EH (cell line): Measurements from ENCODE around the gene NUDT11.
A peak's percentile ranks its signal among the peaks of the same experiment; 100 is the strongest.
"Not testable (repeated sequence)": the region's sequence is repeated elsewhere in the genome, so short reads cannot be mapped to it uniquely, and the experiment has no call there.

ENCODE experiments used
- DNase-seq: peaks from one replicate; pipeline ENCODE4 v3.0.0-alpha.2; 2015; ENCODE audit warnings: low read depth

NUDT11 gene

DNA sequence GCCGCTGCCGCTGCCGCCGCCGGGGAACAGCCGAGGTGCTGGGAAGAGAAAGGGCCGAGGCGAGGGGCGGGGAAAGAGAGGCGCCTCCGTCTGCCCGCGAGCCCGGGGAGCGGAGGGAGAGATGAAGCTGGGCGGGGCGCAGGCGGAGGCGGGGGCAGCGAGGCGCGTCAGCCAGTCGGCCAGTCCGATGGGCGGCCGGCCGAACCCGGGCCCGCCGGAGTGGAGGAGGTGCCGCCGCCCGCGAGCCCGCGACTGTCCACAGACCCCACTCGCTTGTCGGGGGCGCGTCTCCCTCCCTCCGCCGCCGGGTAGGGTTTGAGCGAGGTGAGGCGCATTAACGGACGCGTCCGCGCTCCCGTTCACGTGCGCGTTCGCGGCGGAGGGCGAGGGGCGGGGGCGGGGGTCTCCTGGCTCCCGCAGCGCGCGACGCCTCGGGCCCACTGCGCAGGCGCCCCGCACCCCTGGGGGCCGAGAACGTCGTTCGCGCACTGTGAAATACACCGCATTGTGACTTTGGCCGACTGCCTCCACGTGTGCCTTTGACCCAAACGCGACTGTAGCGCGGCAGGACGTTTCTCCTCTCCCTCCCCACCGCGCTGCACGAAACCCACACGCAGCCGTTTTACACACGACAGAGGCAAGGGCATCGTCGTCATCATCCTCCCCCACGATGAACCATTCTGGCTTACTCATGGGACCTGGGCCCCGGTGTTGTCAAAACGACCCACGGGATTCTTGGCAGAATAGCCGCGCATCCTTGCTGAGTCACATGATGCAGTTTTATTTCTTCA lies at the start of gene NUDT11:
Gene NUDT11, minus strand, starts transcription at position 92 of the 791 bp plus-strand sequence. CDS start 148 bp downstream, outside the sequence.
- DNase-seq: peak; percentile 77

DNA sequence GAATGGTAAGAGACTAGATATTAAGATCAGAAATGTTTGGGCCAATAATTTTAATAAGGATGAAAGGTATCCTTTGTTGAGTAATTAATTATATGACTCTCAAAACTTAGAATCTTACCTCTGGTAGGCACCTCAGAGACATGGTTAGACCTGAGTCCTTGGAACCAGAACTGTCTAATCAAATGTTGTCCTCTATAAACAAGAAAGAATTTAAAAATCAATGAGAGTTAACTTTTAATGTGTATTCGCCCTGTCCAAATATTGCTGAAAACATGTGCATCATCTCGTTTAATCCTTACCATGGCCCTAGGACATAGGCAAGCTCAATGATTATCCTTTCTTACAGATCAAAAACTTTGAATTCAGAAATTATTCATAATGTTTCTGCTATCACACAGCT lies 24.0 kb upstream of the NUDT11 start:
- DNase-seq: no peak

DNA sequence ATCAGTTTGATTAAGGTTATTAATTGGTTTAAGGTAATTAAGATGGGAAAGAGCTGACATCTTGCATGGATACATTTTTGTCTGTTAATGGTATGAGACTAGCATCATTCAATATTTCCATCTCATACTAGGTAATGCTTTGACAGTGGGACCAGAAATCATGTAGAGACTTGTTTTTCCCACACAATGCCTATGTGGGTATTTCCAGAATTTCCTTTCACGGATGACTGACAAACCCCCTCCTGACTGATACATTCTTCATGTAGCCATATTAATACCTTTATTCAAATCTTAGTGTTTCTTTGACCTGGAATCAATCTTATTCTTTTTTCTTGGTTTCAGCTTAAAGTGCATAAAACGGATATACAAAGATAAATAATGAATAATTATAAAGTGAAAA lies 22.7 kb upstream of the NUDT11 start:
- not testable (repeated sequence) for DNase-seq

DNA sequence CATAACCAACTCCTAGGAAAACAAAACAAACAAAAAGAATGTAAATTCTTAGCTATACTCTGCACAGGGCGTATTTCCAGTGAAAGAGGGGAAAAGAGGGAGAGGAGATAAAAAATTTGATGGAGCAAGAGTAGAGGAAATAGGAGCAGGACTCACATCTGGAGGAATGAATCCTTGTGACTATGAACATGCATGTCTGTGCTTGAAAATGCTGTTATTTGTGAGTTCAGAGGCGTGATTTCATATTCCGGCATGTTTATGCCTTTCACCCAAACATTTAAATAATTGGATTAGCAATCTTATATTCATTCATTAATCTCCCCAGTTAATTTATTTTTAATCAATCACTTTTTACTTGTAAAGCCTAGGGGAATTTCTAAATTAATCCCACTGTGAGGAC lies 11.2 kb upstream of the NUDT11 start:
- no peak for DNase-seq

DNA sequence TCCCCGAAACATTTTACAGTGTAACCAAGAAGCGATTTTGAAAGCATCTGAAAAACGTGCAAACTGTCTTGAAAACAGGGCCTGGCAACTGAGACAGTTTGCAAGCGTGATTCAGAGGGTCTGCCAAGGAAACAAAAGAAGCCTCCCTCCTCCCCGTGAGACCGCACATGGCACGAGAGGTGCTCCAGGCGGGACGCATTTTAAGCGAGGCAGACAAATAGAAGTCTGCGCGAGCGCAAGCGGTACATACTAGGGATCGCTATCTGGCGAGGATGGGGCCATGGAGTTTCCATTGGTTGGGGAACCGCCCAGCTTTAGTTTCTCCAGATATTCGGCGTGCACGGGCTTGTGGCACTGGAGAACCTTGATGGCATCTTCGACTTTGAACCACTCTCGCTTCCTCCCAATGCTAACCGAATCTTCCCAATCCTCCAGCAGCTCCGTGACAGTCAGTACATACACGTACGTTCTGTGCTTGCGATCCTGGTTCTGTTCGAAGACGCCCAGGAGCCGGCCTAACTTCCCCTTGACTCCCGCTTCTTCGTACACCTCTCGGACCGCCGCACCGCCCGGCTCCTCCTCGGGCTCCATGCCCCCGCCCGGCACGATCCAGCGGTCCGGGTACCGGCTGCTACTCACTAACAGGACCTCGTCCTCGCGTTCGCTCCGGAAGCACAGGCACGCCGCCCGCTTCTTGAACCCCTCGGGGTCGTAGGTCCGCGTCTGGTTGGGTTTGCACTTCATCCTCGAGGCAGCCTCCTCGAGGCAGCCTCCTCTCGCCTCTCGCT lies 497 bp downstream of the NUDT11 start:
- DNase-seq: peak; percentile 27

DNA sequence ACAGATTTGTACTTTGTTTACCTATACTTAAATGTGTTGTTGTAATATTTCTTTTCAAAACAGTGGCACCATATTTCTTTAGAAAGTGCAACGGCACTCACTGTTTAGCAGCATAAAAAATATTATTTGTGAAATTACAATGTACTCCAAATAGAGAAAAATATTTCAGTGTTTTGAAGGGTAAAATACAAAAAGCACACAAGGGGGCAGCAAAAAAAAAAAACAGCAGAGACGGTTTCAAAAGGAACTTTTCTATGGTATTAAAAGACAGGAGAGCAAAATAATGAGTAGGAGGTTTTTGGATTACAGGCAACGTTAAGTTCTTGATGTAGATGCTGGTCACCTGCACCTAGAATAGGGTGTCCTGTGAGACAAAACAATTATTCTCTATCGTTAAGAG lies 2.0 kb downstream of the NUDT11 start:
- peak; percentile 5 for DNase-seq

DNA sequence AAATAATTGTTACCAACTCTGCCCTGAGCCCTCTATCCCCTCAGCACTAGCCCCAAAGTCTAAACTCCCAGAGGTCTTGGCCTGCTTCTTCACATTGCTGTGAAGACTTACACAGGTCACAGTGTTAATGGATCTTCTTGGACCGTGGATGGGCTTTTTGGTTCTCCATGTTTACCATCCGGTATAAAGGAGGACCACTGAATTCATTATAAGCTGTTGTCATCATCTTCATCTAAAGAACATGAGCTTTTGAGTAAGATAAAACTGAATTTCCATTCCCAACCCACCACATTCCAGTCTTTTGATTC lies 8.5 kb downstream of the NUDT11 start:
- no peak for DNase-seq

DNA sequence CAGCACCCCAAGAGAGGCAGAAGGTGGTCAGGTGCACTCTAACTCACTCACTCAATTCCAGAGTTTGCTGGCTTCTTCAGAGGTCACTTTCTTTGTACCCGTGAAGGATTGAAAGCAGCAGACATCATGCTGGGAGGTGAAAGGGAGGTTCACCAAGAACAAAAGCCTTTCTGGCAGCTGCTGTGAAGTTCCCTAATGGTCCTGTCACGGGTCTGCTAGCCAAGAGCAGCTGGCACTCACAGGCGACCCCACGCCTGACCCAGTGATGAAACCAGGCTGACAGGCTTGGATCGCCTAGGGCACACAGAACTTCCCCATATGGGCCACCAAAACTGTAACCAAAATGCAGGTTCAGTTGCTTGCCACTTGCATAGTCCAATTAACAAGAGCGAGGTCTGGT lies 11.8 kb downstream of the NUDT11 start:
- no peak for DNase-seq

DNA sequence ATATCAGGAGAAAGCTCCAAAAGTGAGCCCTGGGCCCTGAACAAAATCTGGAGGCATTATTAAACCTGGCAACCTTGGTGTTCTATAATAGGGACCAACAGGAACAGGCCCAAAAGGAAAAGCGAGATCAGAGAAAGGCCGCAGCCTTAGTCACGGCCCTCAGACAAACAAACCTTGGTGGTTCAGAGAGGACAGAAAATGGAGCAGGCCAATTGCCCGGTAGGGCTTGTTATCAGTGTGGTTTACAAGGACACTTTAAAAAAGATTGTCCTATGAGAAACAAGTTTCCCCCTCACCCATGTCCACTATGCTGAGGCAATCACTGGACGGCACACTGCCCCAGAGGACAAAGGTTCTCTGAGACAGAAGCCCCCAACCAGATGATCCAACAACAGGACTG lies 14.0 kb downstream of the NUDT11 start:
- DNase-seq: not testable (repeated sequence)

DNA sequence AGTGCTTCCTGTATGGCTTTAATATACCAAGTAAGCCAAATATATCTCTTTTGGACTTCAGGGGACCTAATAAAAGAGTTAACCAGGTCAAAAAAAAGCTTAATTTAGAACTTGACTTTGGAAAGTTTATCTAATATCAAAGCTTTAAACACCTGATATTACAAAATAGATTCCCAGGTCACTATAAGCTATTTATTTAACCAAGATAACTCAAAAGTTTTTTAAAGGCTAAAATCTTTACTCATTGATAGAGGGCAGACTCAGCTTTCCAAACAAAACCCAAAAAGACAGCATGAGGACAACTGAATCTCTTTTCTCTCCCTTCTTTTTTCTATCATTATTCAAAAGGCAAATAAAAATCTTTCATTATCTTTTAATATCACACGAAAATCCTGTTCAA lies 19.5 kb downstream of the NUDT11 start:
- DNase-seq: no peak

DNA sequence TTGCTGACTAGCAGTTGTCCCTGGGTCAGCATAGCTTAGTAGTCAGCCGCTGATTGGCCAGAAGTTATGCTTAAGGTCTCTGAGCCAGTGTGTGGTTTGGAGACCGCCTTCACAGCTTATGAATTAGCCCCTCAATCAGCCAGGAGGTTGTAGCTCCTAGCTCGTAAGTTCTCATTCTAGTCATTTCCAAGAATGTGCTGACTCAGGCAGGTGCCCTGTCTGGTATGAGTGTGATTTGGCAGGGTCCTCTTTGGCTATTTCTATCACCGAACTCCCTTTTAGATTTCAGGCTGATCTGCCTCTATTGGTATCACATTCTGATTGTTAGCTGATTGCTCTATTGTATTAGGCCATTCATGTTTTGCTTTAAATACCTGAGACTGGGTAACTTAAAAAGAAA lies 33.1 kb downstream of the NUDT11 start:
- no peak for DNase-seq

DNA sequence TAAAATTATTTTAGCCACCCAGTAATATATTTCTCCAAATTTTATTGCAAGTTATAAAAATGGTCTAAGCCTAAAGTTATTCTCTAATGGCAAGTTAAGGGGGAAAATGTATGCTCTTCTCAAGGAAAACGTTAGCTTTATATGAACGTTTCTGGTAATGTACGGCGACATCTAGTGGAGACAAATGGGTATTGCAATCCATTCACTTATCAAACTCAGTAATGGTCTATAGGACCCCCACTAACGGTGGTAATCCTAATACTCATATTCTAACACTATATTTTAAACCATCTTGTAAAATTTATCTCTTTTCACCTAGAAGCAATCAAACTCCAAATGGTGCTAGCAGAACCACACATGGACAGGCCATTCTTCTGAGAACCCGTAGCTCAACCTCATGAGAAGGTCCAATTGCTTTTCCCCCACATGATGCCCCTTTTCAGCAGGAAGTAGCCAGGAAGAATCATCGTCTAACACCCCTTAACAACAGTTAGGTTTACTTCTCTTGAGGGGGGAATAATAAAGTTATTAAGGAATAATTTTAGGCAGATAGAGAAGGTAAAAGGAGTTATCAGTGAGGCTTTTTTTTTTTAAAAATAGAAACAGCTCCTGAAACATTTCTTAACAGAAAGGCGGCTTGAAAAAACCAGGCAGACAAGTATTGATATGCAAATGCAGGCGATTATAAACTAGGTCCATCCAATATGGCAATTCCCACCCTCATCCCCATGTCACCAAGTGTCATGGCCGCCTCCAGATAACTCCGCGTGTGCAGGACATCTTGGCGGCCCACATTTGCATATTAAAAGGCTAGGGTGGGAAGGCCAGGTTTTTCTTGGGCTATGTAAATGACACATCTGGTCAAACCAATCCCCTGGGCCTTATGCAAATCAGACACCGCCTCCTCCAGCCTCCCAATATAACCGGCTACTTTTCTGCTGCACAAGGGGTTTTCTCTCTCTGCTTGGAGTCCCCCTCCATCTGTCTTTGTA lies 35.0 kb downstream of the NUDT11 start:
- peak; percentile 33 for DNase-seq

DNA sequence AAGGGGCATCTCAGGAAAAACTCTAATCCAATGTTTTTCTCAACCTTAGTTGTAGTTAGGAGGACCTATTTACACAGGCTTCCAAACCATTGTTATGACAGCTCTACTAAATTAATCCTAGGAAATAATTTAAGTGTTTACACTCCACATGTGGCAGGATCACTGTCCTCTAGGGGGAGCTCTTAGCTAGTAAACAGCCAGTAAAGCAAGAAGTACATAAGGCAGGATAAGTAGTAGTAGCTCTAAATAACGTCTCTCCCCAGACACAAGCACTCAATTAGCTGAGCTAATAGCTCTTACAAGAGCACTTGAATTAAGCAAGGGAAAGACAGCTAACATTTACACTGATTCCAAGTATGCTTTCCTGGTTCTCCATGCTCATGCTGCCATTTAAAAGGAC lies 37.3 kb downstream of the NUDT11 start:
- DNase-seq: peak; percentile 17

DNA sequence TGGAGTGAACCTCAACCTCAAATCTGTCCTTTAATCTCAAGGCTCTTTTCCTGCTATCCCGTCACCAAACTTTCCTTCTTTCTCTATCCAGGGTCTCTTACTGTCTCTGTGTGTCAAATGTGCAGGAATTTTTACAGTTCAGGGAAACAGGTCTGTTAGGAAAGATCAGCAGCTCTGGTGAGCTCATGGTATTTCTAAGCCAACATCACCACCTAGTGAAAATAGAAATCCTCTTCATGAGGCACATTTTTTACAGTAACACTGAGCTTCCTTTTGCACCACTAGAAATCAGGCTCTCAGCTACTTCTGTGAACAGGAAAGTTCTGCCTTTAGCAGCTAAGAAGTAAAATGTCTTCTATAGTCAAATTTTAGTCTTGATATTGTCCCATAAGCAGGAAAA lies 39.6 kb downstream of the NUDT11 start:
- peak; percentile 4 for DNase-seq

DNA sequence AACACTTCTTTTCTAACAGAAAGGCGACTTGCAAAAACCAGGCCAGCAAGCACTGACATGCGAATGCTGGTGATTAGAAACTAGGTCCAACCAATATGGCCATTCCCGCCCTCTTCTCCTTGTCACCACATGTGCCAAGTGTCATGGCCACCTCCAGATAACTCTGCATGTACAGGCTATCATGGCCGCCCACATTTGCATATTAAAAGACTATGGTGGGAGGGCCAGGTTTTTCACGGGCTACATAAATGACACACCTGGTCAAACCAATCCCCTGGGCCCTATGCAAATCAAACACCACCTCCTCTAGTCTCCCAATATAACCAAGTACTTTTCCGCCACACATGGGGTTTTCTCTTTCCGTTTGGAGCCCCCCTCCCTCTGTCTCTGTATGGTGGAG lies 40.1 kb downstream of the NUDT11 start:
- no peak for DNase-seq

DNA sequence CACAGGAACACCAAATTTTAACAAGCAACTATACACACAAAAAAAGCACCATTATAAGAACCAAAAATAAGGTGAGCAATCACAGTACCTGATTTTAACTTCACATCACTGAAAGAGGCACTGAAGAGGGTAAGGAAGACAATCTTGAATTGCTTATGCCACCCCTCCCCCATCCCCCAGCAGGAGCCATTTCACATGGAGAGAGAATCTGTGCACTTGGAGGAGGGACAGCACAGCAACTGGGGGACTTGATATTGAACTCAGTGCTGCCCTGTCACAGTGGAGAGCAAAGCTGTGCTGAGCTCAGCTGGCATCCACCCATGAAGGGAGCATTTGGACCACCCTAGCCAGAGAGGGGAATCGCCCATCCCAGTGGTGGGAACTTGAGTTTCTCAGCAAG lies 56.0 kb downstream of the NUDT11 start:
- no peak for DNase-seq
